ENCODE measurements around the gene PTBP2.

The PTBP2 gene

GRCh38 chr1:96721416-96722160 is at the start of gene PTBP2:
Gene PTBP2 (plus strand): TSS chr1:96721784. CDS start chr1:96721865, 81 bp downstream.
- no peak for DNase-seq

GRCh38 chr1:96674915-96675314 is 46.7 kb upstream of the PTBP2 start:
- no peak for DNase-seq

GRCh38 chr1:96682056-96682455 is 39.5 kb upstream of the PTBP2 start:
- DNase-seq: no peak

GRCh38 chr1:96683931-96684330 is 37.7 kb upstream of the PTBP2 start:
- no peak for DNase-seq

GRCh38 chr1:96684744-96685143 is 36.8 kb upstream of the PTBP2 start:
- no peak for DNase-seq

GRCh38 chr1:96688767-96689166 is 32.8 kb upstream of the PTBP2 start:
- DNase-seq: no peak

- no peak for DNase-seq
Measured at GRCh38 chr1:96695954-96696353, 25.6 kb upstream of the PTBP2 start.

- no peak for DNase-seq
Measured at GRCh38 chr1:96698342-96698983, 23.1 kb upstream of the PTBP2 start.

GRCh38 chr1:96703186-96703585 is 18.4 kb upstream of the PTBP2 start:
- no peak for DNase-seq

GRCh38 chr1:96707023-96707422 is 14.6 kb upstream of the PTBP2 start:
- DNase-seq: no peak

- DNase-seq: no peak
Measured at GRCh38 chr1:96708482-96708881, 13.1 kb upstream of the PTBP2 start.

GRCh38 chr1:96710708-96711477 is 10.7 kb upstream of the PTBP2 start:
- no peak for DNase-seq

GRCh38 chr1:96713649-96714048 is 7.9 kb upstream of the PTBP2 start:
- DNase-seq: no peak

- no peak for DNase-seq
Measured at GRCh38 chr1:96714881-96715280, 6.7 kb upstream of the PTBP2 start.

GRCh38 chr1:96715482-96715881 is 6.1 kb upstream of the PTBP2 start:
- no peak for DNase-seq

GRCh38 chr1:96721053-96721415 is 550 bp upstream of the PTBP2 start:
- no peak for DNase-seq

GRCh38 chr1:96722161-96722922 is 758 bp downstream of the PTBP2 start:
- no peak for DNase-seq

GRCh38 chr1:96722958-96723357 is 1.4 kb downstream of the PTBP2 start:
- no peak for DNase-seq

GRCh38 chr1:96723377-96723776 is 1.8 kb downstream of the PTBP2 start:
- no peak for DNase-seq

GRCh38 chr1:96723936-96724335 is 2.4 kb downstream of the PTBP2 start:
- DNase-seq: no peak

- no peak for DNase-seq
Measured at GRCh38 chr1:96727860-96728259, 6.3 kb downstream of the PTBP2 start.

- DNase-seq: no peak
Measured at GRCh38 chr1:96730574-96731298, 9.2 kb downstream of the PTBP2 start.

GRCh38 chr1:96741335-96741734 is 19.8 kb downstream of the PTBP2 start:
- DNase-seq: no peak
